Stomach (tissue), 4 donors: Measurements from ENCODE around the gene ADAM12.

Experiments
- CTCF ChIP-seq, 7 experiments: fragments of 450-650 bp in 4 of 7; fragments of 200-600 bp in 3 of 7; sonication (generic) in 3 of 7; IDR thresholded peaks; one replicate each; pipeline ENCODE4 v1.5.1; 2016 to 2019; ENCODE audit warnings: antibody characterized with exemption in 7 of 7, control low read depth in 2 of 7, mild to moderate bottlenecking in 1 of 7
- EP300 ChIP-seq: sonication (generic); formaldehyde crosslinking; IDR thresholded peaks from one replicate; pipeline ENCODE4 v1.6.1; 2017; ENCODE audit warnings: antibody characterized with exemption
- POLR2A ChIP-seq, 4 donors: fragments of 450-650 bp; IDR thresholded peaks; one replicate each; pipeline ENCODE4 v1.6.1; 2016; ENCODE audit warnings: antibody characterized with exemption in 4 of 4, control low read depth in 2 of 4, mild to moderate bottlenecking in 1 of 4, moderate library complexity in 1 of 4

- no peak for TF ChIP-seq CTCF (IDR thresholded peaks at IDR 0.05)
- no peak for TF ChIP-seq POLR2A (IDR thresholded peaks at IDR 0.05)
- TF ChIP-seq EP300 = no peak
These were observed 341.4 kb downstream of the ADAM12 start for GRCh38 chr10:126046831-126047230.
